Endodermal cell (in vitro differentiated cells): Measurements from ENCODE around the gene CRELD2. TPM values are rescaled to one million over a fixed set of nuclear protein-coding genes. Genes with fewer than 3 reads are reported as not detected.

Experiments
- DNase-seq: peaks from one replicate; pipeline ENCODE4 v3.0.0-alpha.2; 2017
- H3K27ac ChIP-seq: 2 replicates; pipeline ENCODE4 v1.5.1; 2013; ENCODE audit warnings: mild to moderate bottlenecking, low read depth, low read length, moderate library complexity
- H3K27me3 ChIP-seq: 2 replicates; pipeline ENCODE4 v1.6.1; 2013; ENCODE audit warnings: mild to moderate bottlenecking, low read length, moderate library complexity; ENCODE audit not compliant: insufficient read depth, control insufficient read depth, poor library complexity, severe bottlenecking
- H3K36me3 ChIP-seq: 2 replicates; pipeline ENCODE4 v1.7.0; 2013; ENCODE audit warnings: mild to moderate bottlenecking, low read length, moderate library complexity; ENCODE audit not compliant: control insufficient read depth, insufficient read depth
- H3K4me1 ChIP-seq: one replicate; pipeline ENCODE4 v1.7.0; 2013; ENCODE audit warnings: low read length; ENCODE audit not compliant: control insufficient read depth, insufficient read depth
- H3K4me3 ChIP-seq: 2 replicates; pipeline ENCODE4 v1.5.1; 2013; ENCODE audit warnings: mild to moderate bottlenecking, low read length, moderate library complexity
- H3K9ac ChIP-seq: 2 replicates; pipeline ENCODE4 v1.6.1; 2013; ENCODE audit warnings: mild to moderate bottlenecking, low read length, moderate library complexity; ENCODE audit not compliant: poor library complexity, severe bottlenecking; ENCODE audit errors: extremely low read depth
- H3K9me3 ChIP-seq: 2 replicates; pipeline ENCODE4 v1.6.1; 2013; ENCODE audit warnings: mild to moderate bottlenecking, low read length, moderate library complexity; ENCODE audit not compliant: control insufficient read depth
- H3K27ac Mint-ChIP-seq: 2 replicates; pipeline ENCODE4 v1.8.0; 2020; ENCODE audit warnings: mixed read lengths
- H3K27me3 Mint-ChIP-seq: 2 replicates; pipeline ENCODE4 v1.8.0; 2021; ENCODE audit warnings: mild to moderate bottlenecking, mixed read lengths; ENCODE audit not compliant: insufficient read depth
- H3K36me3 Mint-ChIP-seq: 2 replicates; pipeline ENCODE4 v1.8.0; 2020; ENCODE audit warnings: low read depth, mixed read lengths
- H3K4me1 Mint-ChIP-seq: 2 replicates; pipeline ENCODE4 v1.8.0; 2020; ENCODE audit warnings: mixed read lengths
- H3K4me3 Mint-ChIP-seq: 2 replicates; pipeline ENCODE4 v1.8.0; 2020; ENCODE audit warnings: mild to moderate bottlenecking, moderate library complexity, mixed read lengths
- H3K9me3 Mint-ChIP-seq: 2 replicates; pipeline ENCODE4 v1.8.0; 2020; ENCODE audit warnings: mild to moderate bottlenecking, mixed read lengths
- CTCF ChIP-seq: fragments of 200-600 bp; sonication (generic); conservative IDR thresholded peaks from 2 replicates; pipeline ENCODE4 v1.5.0; 2021; ENCODE audit warnings: antibody characterized with exemption, mild to moderate bottlenecking
- WGBS, 2 experiments: methylation state at CpG; one replicate each; pipeline versions ENCODE4 v1.1.5 to v1.1.7; 2013; ENCODE audit warnings: missing lambda C conversion rate in 2 of 2, mixed read lengths in 1 of 2; ENCODE audit not compliant: insufficient coverage in 1 of 2, insufficient read length in 1 of 2; 5-methylcytosine and 5-hydroxymethylcytosine counted together
- microRNA-seq: library from miRNA; unstranded; fragments of <30 nt; microRNA quantifications from one replicate; pipeline ENCODE4 v1.2.0, GENCODE V29; 2020; ENCODE audit warnings: borderline microRNAs expressed
- total RNA-seq, 2 donors: library from RNA; stranded (reverse); fragmentation: NEBNext Ultra II Directional in 1 of 2; extraction: Animal tissue kit (Norgen Biotek cat#: 25700) in 1 of 2; gene quantifications; 2 replicates in 1 of 2; 3 replicates in 1 of 2; pipeline ENCODE4 v1.2.1, GENCODE V29; 2021

CRELD2 gene
- total RNA-seq, 2 donors from 2014 or later = 39.8 to 62.9 TPM

GRCh38 chr22:49975543-49976389 is 57.3 kb downstream of the CRELD2 start:
- TF ChIP-seq CTCF = no peak
- Mint-ChIP-seq H3K9me3 (peaks cover 10% of the 10 kb centered on the region), H3K27ac (no peak overlapping the region), H3K4me3 (no peak overlapping the region), H3K4me1 (peaks cover under 1% of the 10 kb centered on the region), H3K27me3 (peaks cover 11% of the 10 kb centered on the region), H3K36me3 (no peaks in the 10 kb centered on the region)
- H3K27me3 ChIP-seq = peaks cover 23% of the 10 kb centered on the region
- peak; percentile 79 for DNase-seq
- WGBS, 2 experiments = 72% methylated on average over 15 of the region's 17 CpGs; no CpG with 5 or more reads in 1 of the 2 experiments
- H3K9ac ChIP-seq = no peak overlapping the region
- H3K27ac ChIP-seq = no peak overlapping the region
- H3K4me3 ChIP-seq = no peak overlapping the region
- no peaks in the 10 kb centered on the region for H3K36me3 ChIP-seq
- no peaks in the 10 kb centered on the region for H3K4me1 ChIP-seq
- H3K9me3 ChIP-seq = no peaks in the 10 kb centered on the region

DNA sequence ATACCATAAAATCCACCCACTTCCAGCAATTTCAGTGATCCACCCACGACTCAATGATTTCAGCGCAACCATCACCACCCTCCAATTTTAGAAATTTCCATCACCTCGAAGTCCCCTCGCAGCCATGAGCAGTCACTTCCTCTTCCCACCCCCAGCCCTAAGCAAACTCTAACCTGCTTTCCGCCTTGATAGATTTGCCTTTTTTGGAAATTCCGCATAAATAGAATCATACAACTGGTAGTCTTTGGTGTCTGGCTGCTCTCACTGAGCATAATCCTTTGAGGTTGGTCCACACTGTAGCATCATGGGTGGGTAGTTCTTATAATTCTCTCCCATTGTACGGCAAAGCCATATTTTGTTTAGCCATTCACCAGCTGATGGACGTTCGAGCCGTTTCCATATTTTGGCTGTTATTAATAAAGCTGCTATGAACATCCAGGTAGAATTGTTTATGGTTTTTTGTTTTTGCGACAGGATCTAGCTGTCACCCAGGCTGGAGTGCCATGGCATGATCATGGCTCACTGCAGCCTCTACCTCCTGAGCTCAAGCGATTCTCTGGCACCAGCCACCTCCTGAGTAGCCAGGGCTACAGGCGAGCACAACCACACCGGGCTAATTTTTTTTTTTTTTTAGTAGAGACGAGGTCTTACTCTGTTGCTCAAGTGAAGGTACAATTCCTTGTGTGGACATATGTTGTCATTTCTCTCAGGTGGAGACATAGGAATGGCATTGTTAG is 58.2 kb downstream of the CRELD2 start:
- Histone ChIP-seq H3K4me1 (no peaks in the 10 kb centered on the region), H3K36me3 (no peaks in the 10 kb centered on the region), H3K9ac (no peak overlapping the region), H3K27me3 (peaks cover 14% of the 10 kb centered on the region), H3K27ac (no peak overlapping the region), H3K4me3 (no peak overlapping the region), H3K9me3 (no peaks in the 10 kb centered on the region)
- Mint-ChIP-seq H3K27me3 (peaks cover 13% of the 10 kb centered on the region), H3K9me3 (peaks cover 10% of the 10 kb centered on the region), H3K4me3 (no peak overlapping the region), H3K36me3 (no peaks in the 10 kb centered on the region), H3K27ac (no peak overlapping the region), H3K4me1 (no peaks in the 10 kb centered on the region)
- 84 to 89% methylated on average over 9 to 15 of the region's 15 CpGs for WGBS, 2 experiments
- DNase-seq = no peak
- no peak for TF ChIP-seq CTCF

Small RNA genes within 50 kb of the gene (microRNA-seq; reads per million reads assigned to microRNA genes)
- not detected for gene MIR6821

Other genes with a start within 250 kb of the CRELD2 start
- gene BRD1, start 90.8 kb upstream of the CRELD2 start, total RNA-seq = 10 to 100 TPM; 49.5 to 54.9 TPM
- 10 to 100 TPM; 22.0 to 26.6 TPM for gene ZBED4, start 64.8 kb upstream of the CRELD2 start, total RNA-seq
- 10 to 100 TPM; 19.7 to 26.2 TPM for gene ALG12, start 196 bp upstream of the CRELD2 start, total RNA-seq
- 10 to 100 TPM; 31.5 to 36.6 TPM for gene PIM3, start 42.1 kb downstream of the CRELD2 start, total RNA-seq
- gene IL17REL, start 94.1 kb downstream of the CRELD2 start, total RNA-seq = under 1 TPM in 1 of 2 donors, not detected in 1; 0.15 TPM
- under 1 TPM in 1 of 2 donors, not detected in 1; 0.20 TPM for gene TTLL8, start 139.7 kb downstream of the CRELD2 start, total RNA-seq
- under 1 TPM in 1 of 2 donors, not detected in 1; 0.18 TPM for gene MLC1, start 166.8 kb downstream of the CRELD2 start, total RNA-seq
- gene MOV10L1, start 171.4 kb downstream of the CRELD2 start, total RNA-seq = under 1 TPM in 1 of 2 donors, not detected in 1; 0.31 TPM